ENCODE results near the gene TDRKH.

DNA sequence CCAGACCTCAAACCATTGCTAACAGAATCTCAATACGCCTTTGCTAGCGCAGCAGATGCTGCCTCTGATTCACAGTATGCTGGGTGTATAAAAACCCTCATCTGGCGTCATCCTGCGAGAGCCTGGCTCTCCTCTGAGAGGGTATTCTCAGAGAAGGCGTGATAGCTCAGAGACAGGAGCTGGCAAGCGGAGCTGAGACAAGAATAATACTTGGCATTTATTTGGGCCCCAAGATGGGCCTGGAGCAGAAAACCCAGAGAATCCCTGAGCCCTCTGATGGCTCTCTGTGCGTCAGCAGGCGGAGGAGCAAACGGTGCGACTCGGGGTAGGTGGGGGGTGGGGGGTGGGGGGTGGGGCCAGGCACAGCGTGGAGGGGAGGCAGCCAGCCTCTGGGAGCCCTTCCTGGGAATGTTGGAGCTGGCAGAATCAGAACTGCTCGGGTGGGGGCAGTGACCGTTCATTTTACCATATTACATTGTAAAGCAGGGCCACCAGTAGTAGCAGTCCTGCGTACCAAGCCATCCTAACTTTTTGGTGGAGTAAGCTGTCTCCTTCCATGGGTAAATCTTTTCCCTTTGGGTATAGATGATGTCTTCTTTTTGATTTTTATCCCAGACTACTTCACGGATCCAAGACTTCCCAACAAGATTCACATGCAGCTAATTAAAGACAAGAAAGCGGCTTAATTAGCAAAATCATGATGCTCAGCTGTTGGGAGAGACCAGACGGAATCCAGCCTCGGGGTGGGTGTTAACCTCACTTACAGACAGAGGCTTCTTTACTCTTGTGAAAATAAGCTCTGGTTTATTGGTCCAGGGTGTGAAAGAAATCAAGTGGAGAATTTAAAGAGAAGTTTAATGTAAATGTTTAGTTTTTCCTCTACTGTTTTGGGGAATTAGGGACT, 61.9 kb downstream of the TDRKH start:
- TF ChIP-seq, protein P1, sequence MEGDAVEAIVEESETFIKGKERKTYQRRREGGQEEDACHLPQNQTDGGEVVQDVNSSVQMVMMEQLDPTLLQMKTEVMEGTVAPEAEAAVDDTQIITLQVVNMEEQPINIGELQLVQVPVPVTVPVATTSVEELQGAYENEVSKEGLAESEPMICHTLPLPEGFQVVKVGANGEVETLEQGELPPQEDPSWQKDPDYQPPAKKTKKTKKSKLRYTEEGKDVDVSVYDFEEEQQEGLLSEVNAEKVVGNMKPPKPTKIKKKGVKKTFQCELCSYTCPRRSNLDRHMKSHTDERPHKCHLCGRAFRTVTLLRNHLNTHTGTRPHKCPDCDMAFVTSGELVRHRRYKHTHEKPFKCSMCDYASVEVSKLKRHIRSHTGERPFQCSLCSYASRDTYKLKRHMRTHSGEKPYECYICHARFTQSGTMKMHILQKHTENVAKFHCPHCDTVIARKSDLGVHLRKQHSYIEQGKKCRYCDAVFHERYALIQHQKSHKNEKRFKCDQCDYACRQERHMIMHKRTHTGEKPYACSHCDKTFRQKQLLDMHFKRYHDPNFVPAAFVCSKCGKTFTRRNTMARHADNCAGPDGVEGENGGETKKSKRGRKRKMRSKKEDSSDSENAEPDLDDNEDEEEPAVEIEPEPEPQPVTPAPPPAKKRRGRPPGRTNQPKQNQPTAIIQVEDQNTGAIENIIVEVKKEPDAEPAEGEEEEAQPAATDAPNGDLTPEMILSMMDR (conservative IDR thresholded peaks at IDR 0.05 in 1 of 2, IDR thresholded peaks at IDR 0.05 in 1 of 2; ENCODE audit: low read depth in 1 of 2, low read length in 2 of 2), result no peak
- TF ChIP-seq EZH2 (IDR thresholded peaks at IDR 0.05; ENCODE audit: low read length, missing control alignments), result no peak
